HG02759 (cell line): ENCODE data around the gene SCIN.
A peak's percentile ranks its signal among the peaks of the same experiment; 100 is the strongest.
"Not testable (repeated sequence)": the region's sequence is repeated elsewhere in the genome, so short reads cannot be mapped to it uniquely, and the experiment has no call there.

Source experiments
- ATAC-seq: cut with Tn5 transposase; IDR thresholded peaks from one replicate; pipeline ENCODE4 v1.9.1; 2021; ENCODE audit warnings: mild to moderate bottlenecking, moderate library complexity; ENCODE audit not compliant: unreplicated experiment

SCIN gene

DNA sequence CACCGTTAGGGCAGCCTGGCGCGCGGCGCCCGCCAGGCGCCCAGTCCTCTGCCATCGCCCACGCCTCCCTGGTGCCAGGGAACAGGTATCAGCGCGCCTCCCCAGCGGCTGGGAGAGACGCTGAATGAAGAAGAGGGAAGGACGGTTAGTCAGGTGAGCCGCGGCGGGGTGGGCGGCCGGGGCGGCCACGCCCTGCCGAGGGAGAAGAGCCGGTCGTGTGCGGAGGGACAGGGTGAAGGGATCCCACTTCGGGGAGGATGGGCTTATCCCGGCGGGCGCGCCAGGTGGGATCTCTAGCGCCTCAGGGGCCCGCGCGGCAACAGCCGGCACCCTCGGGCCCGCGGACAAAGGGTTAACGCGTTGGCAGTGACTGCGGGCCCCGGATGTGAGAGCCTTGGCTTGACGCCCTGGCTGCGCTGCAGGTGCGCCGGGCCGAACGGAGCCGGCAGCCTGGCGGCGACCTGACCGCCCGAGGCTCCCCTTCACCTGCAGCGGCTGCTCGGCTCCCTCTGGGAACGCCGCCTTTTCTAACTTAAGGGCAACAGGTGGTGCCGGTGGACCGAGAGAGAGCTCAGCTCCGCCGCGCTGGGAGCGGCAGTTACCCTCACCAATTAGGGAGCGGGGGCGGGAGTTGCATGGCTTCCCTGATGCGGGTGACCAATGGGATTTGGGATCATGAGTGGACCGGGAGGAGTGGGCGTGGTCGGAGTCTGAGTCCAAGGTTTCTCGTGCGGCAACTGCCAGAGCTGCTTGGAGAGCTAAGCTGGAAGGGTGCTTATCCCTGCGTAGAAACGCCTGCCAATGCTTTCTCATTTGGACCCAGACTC lies 116.6 kb downstream of the SCIN start, which contains the start of gene ARL4A:
TSS of gene ARL4A (plus strand) at position 743 of the 827 bp plus-strand sequence. CDS start 622 bp downstream, outside the sequence.
- peak; percentile 82 for ATAC-seq

DNA sequence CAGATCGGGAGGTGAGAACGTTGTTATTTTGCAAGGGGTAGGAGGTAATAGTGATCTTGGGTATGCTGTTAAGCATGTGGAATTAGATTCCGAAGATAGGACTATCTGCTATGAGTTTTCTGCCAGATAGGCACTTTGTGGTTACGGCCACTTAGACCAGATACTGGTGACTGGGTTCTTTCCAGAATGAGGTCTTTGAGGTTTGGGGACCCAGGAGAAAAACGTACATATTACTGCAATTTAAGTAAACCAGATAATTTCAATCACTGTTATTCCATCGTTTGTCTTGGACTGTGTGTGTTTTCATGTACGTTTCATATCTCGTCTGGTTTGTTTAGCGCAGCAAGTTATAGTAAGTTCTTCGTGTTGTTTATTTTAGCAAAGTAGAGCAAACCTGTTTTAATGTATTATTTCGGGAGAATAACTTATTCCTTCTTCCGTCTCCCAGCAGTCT lies 117.2 kb downstream of the SCIN start:
- ATAC-seq: no peak

DNA sequence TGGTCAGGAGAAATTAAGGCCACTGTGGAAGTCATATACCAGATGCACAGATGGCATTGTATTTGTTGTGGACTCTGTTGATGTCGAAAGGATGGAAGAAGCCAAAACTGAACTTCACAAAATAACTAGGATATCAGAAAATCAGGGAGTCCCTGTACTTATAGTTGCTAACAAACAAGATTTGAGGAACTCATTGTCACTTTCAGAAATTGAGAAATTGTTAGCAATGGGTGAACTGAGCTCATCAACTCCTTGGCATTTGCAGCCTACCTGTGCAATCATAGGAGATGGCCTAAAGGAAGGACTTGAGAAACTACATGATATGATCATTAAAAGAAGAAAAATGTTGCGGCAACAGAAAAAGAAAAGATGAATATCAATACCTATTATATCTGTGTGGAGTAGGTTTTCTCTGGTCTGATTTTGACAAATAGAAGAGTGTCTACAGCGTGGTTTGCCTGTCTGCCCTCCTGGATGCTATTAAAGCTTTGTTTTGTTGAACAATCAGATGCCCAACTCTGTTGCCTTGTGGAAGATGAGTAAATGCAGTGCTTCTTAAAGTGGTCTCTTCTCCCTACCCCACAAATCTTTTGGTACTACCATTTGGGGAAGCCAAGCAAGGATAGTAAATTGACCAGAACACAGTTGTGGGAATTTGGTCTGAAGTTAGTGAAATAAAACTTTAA lies 118.1 kb downstream of the SCIN start:
- ATAC-seq: not testable (repeated sequence)

DNA sequence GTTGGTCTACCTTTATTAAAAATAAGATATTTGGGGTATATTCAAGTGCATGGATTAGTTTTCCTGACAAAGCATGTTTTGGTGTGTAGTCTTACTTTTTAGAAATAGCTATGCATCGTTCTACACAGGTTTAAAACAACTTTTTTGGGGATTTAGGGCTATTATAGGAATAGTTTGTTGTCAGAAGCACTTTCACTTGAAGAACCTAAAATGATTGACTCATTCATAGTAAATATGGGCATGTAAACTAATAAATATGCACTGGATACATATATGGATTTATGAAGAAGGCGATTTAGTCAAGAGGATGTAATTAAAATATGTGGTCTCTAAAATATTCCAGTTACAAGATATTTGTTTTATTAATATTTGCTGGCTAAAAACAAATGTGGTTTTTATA lies 118.9 kb downstream of the SCIN start:
- ATAC-seq: no peak

DNA sequence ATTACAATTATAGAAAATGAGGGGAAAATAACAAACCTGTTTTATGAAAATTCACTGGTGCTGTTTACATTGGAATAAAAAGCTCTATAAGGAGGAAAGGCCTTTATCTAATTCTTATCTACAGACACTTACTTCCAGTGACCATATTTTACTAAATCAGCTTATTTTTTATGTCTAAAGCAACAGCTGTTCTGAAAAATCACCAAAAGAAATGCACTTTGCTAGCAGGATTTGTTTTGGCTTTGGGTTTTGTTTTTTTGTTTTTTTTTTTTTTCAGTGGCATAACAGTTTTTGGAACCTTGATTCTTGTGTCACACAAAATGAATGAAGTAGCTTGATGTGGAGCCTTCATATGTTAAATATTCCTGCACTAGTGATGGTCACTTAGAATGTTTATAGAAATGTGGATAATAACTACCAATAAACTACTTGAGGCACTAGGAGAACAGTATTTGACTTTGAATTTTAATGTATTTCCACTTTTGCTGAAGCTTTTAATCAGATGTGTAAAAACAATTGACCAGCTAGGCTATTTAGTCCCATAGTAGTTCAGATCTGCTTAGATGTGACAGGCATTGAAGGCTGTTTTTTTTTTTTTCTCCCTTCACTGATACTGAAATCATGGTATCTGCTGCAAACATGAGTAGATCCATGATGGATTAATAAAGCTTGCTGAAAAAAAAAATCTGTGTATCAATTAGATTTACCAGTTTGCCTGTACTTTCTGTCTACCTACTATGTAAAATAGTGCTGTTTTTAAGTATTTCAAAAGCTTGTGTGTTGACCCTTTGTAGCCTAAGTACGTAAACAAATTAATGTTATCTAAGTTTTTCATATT lies 119.7 kb downstream of the SCIN start:
- ATAC-seq: no peak

DNA sequence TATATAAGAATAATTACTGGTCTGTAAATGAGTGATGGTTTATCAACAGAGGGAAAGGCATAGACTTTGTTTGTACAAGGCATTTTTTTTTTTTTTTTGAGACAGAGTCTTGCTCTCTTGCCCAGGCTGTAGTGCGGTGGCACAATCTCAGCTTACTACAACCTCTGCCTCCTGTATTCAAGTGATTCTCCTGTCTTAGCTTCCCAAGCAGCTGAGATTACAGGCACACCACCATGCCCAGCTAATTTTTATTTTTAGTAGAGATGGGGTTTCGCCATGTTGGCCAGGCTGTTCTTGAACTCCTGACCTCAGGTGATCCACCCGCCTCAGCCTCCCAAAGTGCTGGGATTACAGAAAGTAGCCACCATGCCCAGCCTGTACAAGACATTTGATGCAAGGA lies 120.9 kb downstream of the SCIN start:
- not testable (repeated sequence) for ATAC-seq

DNA sequence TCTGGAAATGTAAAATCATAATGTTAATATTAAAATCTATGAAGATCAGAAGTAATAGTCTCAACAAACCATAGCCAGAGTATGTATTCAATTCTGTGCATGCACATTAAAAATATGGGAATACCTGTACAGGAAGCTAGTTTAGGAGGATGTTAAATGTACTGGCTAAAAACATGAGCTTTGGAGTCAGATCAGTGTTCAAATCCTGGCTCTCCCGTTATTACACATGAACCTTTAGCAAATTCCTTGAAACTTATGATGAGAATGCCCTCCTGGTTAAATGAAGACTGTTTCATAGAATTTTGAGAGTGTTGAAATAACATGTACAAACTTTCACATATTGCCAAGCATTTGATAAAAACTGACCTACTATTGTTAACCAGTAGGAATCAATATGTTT lies 121.5 kb downstream of the SCIN start:
- ATAC-seq: no peak

DNA sequence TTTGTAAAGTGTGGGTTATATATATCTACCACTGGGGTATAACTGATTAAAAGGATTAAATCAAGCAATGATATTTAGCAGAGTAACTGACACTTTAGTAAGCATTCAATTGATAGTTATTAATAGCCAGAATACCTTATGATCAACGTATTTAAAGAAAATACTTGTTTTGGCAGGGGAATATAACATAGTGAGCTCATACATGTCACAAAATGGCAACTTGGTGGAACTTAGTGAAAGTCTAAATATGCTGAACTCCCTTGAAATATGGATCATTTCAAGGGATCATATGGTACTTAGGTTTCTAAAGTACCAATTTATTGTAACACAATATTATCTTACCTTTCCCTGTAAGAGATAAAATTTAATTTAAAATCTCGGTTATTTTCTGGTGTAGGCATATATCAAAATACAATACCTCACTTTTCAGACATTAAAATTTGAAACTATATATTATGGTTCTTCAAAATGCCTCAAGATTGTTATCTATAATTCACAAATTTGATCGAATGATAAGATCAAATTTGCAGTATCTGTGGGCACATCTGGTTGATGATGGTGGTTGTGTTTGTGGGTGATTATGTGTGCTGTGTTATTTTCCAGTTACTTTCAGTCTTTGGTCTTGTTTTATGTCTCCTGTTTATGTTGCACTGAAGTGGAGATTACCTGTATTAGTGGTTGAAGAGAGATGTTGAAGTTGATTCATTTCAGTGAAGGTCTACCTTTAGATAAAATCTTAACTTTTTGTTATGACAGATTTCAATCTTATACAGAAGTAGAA lies 122.1 kb downstream of the SCIN start:
- no peak for ATAC-seq

DNA sequence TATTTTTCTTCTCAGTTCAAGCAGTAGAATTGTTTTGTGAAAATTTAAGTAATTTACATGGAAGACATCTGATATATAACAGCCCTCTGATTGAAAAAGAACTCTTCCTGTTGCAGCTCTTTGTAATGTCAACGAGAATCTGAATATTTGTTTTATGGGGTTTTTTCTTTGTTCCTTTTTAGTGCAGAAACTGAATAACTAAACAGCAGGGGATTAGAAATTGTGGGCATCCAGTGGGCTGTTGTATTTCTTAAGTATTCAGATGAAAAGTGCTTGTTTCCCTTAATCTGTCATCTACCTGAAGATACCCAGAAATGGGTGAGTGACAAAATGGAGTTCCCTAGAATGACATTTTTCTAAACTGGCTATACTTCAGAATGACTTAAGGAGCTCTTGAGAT lies 124.3 kb downstream of the SCIN start:
- no peak for ATAC-seq

DNA sequence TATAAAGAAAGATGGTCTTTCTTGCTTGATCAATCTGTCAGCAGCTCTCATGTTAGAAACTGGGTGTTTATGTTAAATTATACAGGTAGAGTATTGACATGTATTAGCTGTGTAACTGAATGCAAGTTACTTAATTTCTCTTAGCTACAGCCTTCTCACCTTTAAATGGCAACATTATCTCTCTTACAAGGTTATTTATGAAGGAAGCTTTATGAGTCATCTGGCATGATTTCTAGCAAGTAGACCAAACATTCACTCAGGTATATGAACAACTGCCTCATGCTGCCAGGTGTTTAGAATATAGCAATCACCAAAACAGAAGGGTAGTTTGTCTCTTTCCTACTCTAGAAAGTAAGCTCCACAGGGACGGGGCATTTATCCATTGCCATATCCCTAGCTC lies 125.4 kb downstream of the SCIN start:
- ATAC-seq: no peak

DNA sequence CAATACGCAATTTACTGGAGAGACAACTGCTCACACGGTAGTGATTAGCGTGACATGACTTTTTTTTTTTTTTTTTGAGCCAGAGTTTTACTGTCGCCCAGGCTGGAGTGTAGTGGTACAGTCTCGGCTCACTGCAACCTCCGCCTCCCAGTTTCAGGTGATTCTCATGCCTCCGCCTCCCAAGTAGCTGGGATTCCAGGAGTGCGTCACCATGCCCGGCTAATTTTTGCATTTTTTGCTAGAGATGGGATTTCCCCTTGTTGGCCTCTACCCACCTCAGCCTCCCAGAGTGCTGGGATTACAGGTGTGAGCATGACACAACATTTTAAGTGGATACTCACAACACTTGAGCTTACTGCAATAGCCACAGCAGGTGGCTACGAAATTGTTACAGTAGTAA lies 128.8 kb downstream of the SCIN start:
- ATAC-seq: no peak

DNA sequence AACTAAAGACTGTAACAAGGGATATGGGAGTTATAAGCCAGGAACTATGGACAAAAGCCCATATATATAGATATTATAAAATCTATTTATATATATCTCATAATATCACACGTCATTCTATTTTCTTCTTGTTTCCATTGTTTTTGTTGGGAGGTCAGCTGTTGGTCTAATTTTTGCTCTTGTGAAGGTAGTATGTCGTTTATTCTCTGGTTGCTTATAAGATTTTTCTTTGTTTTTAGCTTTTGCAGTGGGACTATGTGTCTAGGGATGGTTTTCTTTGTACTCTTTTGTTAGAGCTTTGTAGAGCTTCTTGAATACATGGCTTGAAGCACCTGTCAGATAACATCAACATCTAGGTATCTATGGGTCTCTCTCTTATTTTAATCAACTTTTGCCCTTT lies 130.9 kb downstream of the SCIN start:
- ATAC-seq: no peak

DNA sequence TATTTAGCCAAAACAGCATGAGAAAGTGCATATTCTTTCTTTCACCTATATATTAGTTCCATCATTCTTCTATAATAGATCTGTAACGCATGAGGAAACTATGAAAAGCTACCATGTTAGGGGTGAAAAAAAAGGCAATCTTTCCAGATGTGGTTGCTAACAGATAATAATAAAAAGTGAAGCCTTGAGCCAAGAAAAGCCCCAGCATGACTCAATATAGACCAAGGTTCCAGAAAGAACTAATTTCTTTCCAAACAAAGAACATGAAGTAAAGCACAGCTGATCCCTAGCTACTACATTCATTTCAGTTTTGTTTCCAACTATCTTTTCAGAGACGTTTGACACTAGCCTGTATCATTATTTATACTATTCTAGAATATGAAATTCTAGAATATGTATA lies 133.4 kb downstream of the SCIN start:
- ATAC-seq: no peak

DNA sequence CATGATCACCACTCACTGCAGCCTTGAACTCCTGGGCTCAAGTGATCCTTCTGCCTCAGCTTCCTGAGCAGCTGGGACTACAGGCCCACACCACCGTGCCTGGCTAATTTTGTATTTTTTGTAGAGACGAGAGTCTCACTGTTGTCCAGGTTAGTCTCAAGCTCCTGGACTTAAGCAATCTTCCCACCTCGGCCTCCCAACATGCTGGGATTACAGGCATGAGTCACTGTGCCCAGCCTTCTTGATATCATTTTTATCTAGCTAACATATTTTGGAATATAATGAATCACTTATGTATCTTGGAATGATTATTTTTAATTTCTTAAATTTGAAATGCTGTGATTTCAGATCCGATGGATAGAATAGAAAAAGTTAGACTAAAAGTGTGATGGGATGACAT lies 135.4 kb downstream of the SCIN start:
- no peak for ATAC-seq

DNA sequence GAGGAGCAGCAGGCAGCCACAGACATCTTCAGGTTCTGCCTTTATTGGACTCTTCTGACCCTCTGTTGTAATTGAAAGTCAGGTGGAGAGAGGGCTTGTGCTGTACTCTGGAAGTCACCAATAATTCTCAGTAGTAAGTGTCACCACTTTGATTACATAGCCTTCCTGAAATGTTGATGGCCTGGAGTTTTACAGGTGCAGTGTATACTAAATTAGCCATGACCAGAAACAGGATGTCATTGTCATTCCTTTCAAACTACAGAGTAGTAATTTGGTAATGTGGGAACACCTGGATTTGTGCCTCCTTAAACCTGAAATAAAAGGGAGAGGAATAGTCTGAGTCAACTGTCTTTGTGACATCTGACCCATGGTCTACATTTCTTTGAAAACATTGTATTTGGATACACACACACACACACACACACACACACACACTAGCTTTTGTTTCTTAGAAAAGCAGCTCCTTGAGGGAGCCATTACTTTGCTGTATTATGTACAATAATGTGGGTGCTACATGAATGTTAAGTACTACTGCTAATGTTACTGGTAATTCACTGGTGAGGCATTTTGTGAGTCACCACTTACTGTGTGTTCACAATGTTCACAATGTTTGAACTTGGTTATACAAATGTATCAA lies 136.5 kb downstream of the SCIN start:
- ATAC-seq: no peak

DNA sequence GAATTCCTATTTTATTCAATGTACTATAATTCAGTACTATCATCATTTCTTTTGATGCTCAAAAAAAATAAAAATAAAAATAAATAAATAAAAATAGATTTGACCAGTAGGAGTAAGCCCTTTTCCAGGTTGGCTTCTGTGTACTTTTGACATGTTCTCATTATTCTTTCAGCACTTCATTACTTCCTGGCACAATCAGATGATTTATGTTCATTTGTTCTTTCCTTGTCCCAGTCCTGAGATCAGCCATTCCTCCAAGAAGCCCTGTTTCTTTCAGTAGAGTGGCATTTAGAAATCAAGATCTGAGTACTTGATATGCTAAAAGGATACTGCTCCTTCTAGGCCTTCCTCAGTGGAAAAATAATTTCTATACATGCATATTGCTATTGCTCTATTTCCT lies 137.8 kb downstream of the SCIN start:
- no peak for ATAC-seq
